ENCODE measurements around the gene TNIP1. TPM values are rescaled to one million over a fixed set of nuclear protein-coding genes. Genes with fewer than 3 reads are reported as not detected.

The TNIP1 gene
- total RNA-seq, 6 donors from 2014 or later, result 109 to 166 (median 130) TPM

DNA sequence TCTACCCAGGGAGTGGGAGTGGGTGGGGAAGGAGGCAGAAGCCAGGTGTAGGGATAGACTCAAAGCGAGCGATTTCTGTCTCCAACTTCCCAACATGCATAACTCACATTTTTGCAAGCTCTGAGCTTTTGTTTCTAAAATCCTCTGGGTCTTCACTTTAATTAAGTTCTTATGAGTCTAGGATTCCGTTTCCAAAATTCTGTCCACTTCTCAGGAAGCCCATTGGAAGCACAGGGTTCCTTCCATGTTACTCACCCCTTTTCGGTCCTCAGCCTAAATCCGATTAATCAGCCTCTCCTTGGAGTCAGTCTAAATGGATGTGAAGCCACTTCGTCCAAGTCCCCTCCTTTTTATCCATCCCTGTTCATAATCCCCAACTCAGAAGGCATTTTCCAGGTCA, 59.1 kb downstream of the TNIP1 start:
- peaks cover 45 to 77% (median 51%) of the 10 kb centered on the region in 4 donors for H3K4me1 ChIP-seq
- WGBS, 2 donors, result 62 to 73% methylated on average over 6 of the region's 6 CpGs
- H3K9me3 ChIP-seq, result no peaks in the 10 kb centered on the region
- DNase-seq, result no peak
- H3K27ac ChIP-seq, result peak overlapping the region; percentile 88 to 98 (median 96)
- no peaks in the 10 kb centered on the region for H3K27me3 ChIP-seq
- TF ChIP-seq POLR2AphosphoS5 (IDR thresholded peaks at IDR 0.05) (no peak), CTCF (IDR thresholded peaks at IDR 0.05) (no peak), EP300 (IDR thresholded peaks at IDR 0.05) (no peak), POLR2A (IDR thresholded peaks at IDR 0.05) (no peak)
- ATAC-seq (ENCODE audit: low FRiP score in 2 of 2), result no peak
- H3K36me3 ChIP-seq, result peaks cover 2 to 45% (median 13%) of the 10 kb centered on the region in 4 donors
- H3K4me3 ChIP-seq, result peak overlapping the region; percentile 69 to 88 (median 83)

GRCh38 chr5:151020304-151021110, 60.3 kb downstream of the TNIP1 start, which contains the start of gene GPX3:
TSS of gene GPX3 (plus strand) at chr5:151020591. CDS start at chr5:151020655, 64 bp downstream.
- 3 to 4% methylated on average over 4 to 44 of the region's 54 CpGs for WGBS, 2 donors
- Histone ChIP-seq H3K4me3 (peak within 1 kb of the TSS; percentile 69 to 88 (median 83)), H3K4me1 (peaks cover 36 to 77% (median 46%) of the 10 kb centered on the region in 4 donors), H3K27ac (peak within 1 kb of the TSS; percentile 88 to 98 (median 96)), H3K9me3 (no peaks in the 10 kb centered on the region), H3K36me3 (peaks cover 0 to 32% (median 4%) of the 10 kb centered on the region in 4 donors), H3K27me3 (no peaks in the 10 kb centered on the region)
- ATAC-seq (ENCODE audit: low FRiP score in 2 of 2) (peak; percentile 90 to 92), DNase-seq (peak; percentile 95 to 98)
- peak; percentile 96 to 99 for TF ChIP-seq POLR2AphosphoS5 (IDR thresholded peaks at IDR 0.05)
- no peak for TF ChIP-seq EP300 (IDR thresholded peaks at IDR 0.05)
- peak in 3 of 4 donors; percentile 84 to 98 (median 97) for TF ChIP-seq POLR2A (IDR thresholded peaks at IDR 0.05)
- TF ChIP-seq CTCF (IDR thresholded peaks at IDR 0.05), result peak in 1 of 6 experiments; percentile 9

GRCh38 chr5:151019331-151019730, 61.5 kb downstream of the TNIP1 start:
- no peak for TF ChIP-seq CTCF (IDR thresholded peaks at IDR 0.05)
- TF ChIP-seq EP300 (IDR thresholded peaks at IDR 0.05), result no peak
- no peak for TF ChIP-seq POLR2A (IDR thresholded peaks at IDR 0.05)
- TF ChIP-seq POLR2AphosphoS5 (IDR thresholded peaks at IDR 0.05), result no peak
- WGBS, 2 donors, result 74 to 77% methylated on average over 2 of the region's 2 CpGs
- peaks cover 29 to 76% (median 40%) of the 10 kb centered on the region in 4 donors for H3K4me1 ChIP-seq
- H3K27ac ChIP-seq, result peak overlapping the region in 3 of 4 donors; percentile 93 to 98 (median 98)
- H3K36me3 ChIP-seq, result peaks cover 0 to 21% (median 2%) of the 10 kb centered on the region in 4 donors
- H3K4me3 ChIP-seq, result no peak overlapping the region
- no peak for DNase-seq
- no peaks in the 10 kb centered on the region for H3K27me3 ChIP-seq
- no peaks in the 10 kb centered on the region for H3K9me3 ChIP-seq
- ATAC-seq (ENCODE audit: low FRiP score in 2 of 2), result no peak

GRCh38 chr5:151018846-151019245, 62.0 kb downstream of the TNIP1 start:
- Histone ChIP-seq H3K36me3 (peaks cover 0 to 16% (median 2%) of the 10 kb centered on the region in 4 donors), H3K4me3 (no peak overlapping the region), H3K9me3 (no peaks in the 10 kb centered on the region), H3K4me1 (peaks cover 29 to 72% (median 37%) of the 10 kb centered on the region in 4 donors), H3K27ac (peak overlapping the region in 2 of 4 donors; percentile 93 to 98), H3K27me3 (no peaks in the 10 kb centered on the region)
- ATAC-seq (ENCODE audit: low FRiP score in 2 of 2), result no peak
- no peak for TF ChIP-seq POLR2AphosphoS5 (IDR thresholded peaks at IDR 0.05)
- no peak for TF ChIP-seq CTCF (IDR thresholded peaks at IDR 0.05)
- TF ChIP-seq EP300 (IDR thresholded peaks at IDR 0.05), result no peak
- no peak for TF ChIP-seq POLR2A (IDR thresholded peaks at IDR 0.05)
- DNase-seq, result no peak
- 64 to 65% methylated on average over 2 of the region's 2 CpGs for WGBS, 2 donors
